Activated CD8-positive, alpha-beta T cell treated with anti-CD3 and anti-CD28 coated beads, Interleukin-2, amount 10 ng/mL, durations not matched to agents 7 days and 5 days (primary cell): ENCODE data around the gene TBX20. TPM values are rescaled to one million over a fixed set of nuclear protein-coding genes. Genes with fewer than 3 reads are reported as not detected.
"Not testable (repeated sequence)": the region's sequence is repeated elsewhere in the genome, so short reads cannot be mapped to it uniquely, and the experiment has no call there.

Experiments used
- ATAC-seq: fragments of 150-1000 bp; cut with Tn5 transposase; one replicate; pipeline ENCODE4 v1.10.0; 2021; ENCODE audit warnings: moderate library complexity
- CTCF ChIA-PET: fragments of 350-600 bp; sonication (Branson Sonifier 250); formaldehyde crosslinking; loops from one replicate; lab custom pipeline; 2021; ENCODE audit warnings: antibody characterized with exemption; lab: Charles Lee
- POLR2A ChIA-PET: fragments of 350-600 bp; sonication (Branson Sonifier 250); formaldehyde crosslinking; loops from one replicate; lab custom pipeline; 2021; ENCODE audit warnings: antibody characterized with exemption; lab: Charles Lee
- DNase-seq: peaks from one replicate; pipeline ENCODE4 v3.0.0-alpha.2; 2020
- H3K27ac Mint-ChIP-seq: one replicate; pipeline ENCODE4 v1.8.0; 2021; ENCODE audit warnings: mild to moderate bottlenecking, mixed read lengths
- H3K27me3 Mint-ChIP-seq: one replicate; pipeline ENCODE4 v1.8.0; 2021; ENCODE audit warnings: low read depth, mixed read lengths
- H3K36me3 Mint-ChIP-seq: one replicate; pipeline ENCODE4 v1.8.0; 2021; ENCODE audit warnings: low read depth, mixed read lengths
- H3K4me1 Mint-ChIP-seq: one replicate; pipeline ENCODE4 v1.8.0; 2021; ENCODE audit warnings: low read depth, mixed read lengths
- H3K4me3 Mint-ChIP-seq: one replicate; pipeline ENCODE4 v1.8.0; 2021; ENCODE audit warnings: mild to moderate bottlenecking, mixed read lengths
- H3K9me3 Mint-ChIP-seq: one replicate; pipeline ENCODE4 v1.8.0; 2022; ENCODE audit warnings: mixed read lengths; ENCODE audit not compliant: insufficient read depth
- total RNA-seq, 2 experiments: library from RNA; stranded (reverse); gene quantifications; one replicate each; pipeline ENCODE4 v1.2.3, GENCODE V29; 2021

The TBX20 gene
- total RNA-seq, 2 experiments from 2014 or later: not detected

- CTCF ChIA-PET, POLR2A ChIA-PET, ATAC-seq, H3K36me3 Mint-ChIP-seq, H3K9me3 Mint-ChIP-seq, H3K27ac Mint-ChIP-seq, DNase-seq, H3K4me3 Mint-ChIP-seq: not testable (repeated sequence)
- Mint-ChIP-seq H3K4me1 (peaks cover 10% of the 10 kb centered on the region), H3K27me3 (peaks cover 32% of the 10 kb centered on the region)
Measured at GRCh38 chr7:35183873-35184503, 69.9 kb downstream of the TBX20 start.

GRCh38 chr7:35180665-35181064 lies 73.2 kb downstream of the TBX20 start:
- H3K9me3 Mint-ChIP-seq, CTCF ChIA-PET, H3K4me3 Mint-ChIP-seq, H3K27ac Mint-ChIP-seq, H3K36me3 Mint-ChIP-seq, DNase-seq, H3K4me1 Mint-ChIP-seq, POLR2A ChIA-PET, ATAC-seq: not testable (repeated sequence)
- H3K27me3 Mint-ChIP-seq: peaks cover 17% of the 10 kb centered on the region

DNA sequence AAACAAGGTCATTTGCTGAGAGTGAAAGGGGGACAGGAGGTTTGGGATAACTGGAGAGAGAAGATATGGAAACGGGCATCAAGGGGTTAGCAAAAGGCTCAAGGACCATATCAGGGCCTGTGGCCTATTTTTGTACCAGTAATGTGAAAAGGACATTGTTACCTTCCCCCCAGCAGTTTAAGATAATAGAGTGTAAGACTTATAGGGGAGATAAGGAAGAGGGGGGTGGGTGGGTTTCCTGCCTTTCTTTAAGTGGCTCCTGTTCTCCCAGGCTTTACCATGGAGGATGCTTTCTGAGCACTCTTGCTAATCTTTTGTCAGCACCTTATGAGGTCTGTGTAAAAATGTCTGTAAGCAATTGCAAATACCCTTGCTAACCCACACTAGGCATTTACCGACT lies 80.7 kb downstream of the TBX20 start:
- H3K4me1 Mint-ChIP-seq, H3K4me3 Mint-ChIP-seq, CTCF ChIA-PET, H3K27ac Mint-ChIP-seq, H3K9me3 Mint-ChIP-seq, H3K36me3 Mint-ChIP-seq, ATAC-seq, DNase-seq, H3K27me3 Mint-ChIP-seq, POLR2A ChIA-PET: not testable (repeated sequence)

GRCh38 chr7:35172131-35172530 lies 81.8 kb downstream of the TBX20 start:
- H3K9me3 Mint-ChIP-seq, ATAC-seq, DNase-seq, CTCF ChIA-PET, H3K27ac Mint-ChIP-seq, H3K4me1 Mint-ChIP-seq, POLR2A ChIA-PET, H3K27me3 Mint-ChIP-seq, H3K36me3 Mint-ChIP-seq, H3K4me3 Mint-ChIP-seq: not testable (repeated sequence)

GRCh38 chr7:35167658-35168057 lies 86.2 kb downstream of the TBX20 start:
- H3K4me1 Mint-ChIP-seq, POLR2A ChIA-PET, H3K4me3 Mint-ChIP-seq, H3K36me3 Mint-ChIP-seq, H3K27ac Mint-ChIP-seq, ATAC-seq, CTCF ChIA-PET, H3K27me3 Mint-ChIP-seq, H3K9me3 Mint-ChIP-seq, DNase-seq: not testable (repeated sequence)

GRCh38 chr7:35167158-35167557 lies 86.7 kb downstream of the TBX20 start:
- H3K9me3 Mint-ChIP-seq, H3K4me1 Mint-ChIP-seq, H3K36me3 Mint-ChIP-seq, CTCF ChIA-PET, DNase-seq, H3K4me3 Mint-ChIP-seq, H3K27me3 Mint-ChIP-seq, POLR2A ChIA-PET, H3K27ac Mint-ChIP-seq, ATAC-seq: not testable (repeated sequence)

- H3K27ac Mint-ChIP-seq, H3K4me1 Mint-ChIP-seq, H3K36me3 Mint-ChIP-seq, H3K9me3 Mint-ChIP-seq, H3K27me3 Mint-ChIP-seq, CTCF ChIA-PET, DNase-seq, H3K4me3 Mint-ChIP-seq, POLR2A ChIA-PET, ATAC-seq: not testable (repeated sequence)
Measured at GRCh38 chr7:35161059-35161740, 92.7 kb downstream of the TBX20 start.

Other genes with a start within 250 kb of the TBX20 start
- 10 to 100 TPM; 18.9 to 20.3 TPM for gene DPY19L1, start 216.6 kb downstream of the TBX20 start, total RNA-seq